HepG2 (cell line): ENCODE data around the gene MYO5A.

Experiments used
- EZH2 ChIP-seq: conservative IDR thresholded peaks from 2 replicates; pipeline ENCODE4 v1.6.1; 2012; ENCODE audit warnings: mild to moderate bottlenecking, low read depth, low read length, moderate library complexity
- MYC ChIP-seq: sonication (generic); formaldehyde crosslinking; IDR thresholded peaks from 2 replicates; pipeline ENCODE4 v1.9.0; 2021; ENCODE audit warnings: missing genetic modification reagents, borderline replicate concordance
- MZF1 ChIP-seq: sonication (generic); formaldehyde crosslinking; IDR thresholded peaks from 2 replicates; pipeline ENCODE4 v1.8.1; 2023; ENCODE audit warnings: mild to moderate bottlenecking, missing genetic modification reagents, borderline replicate concordance
- SRSF9 ChIP-seq: fragments of 200-400 bp; formaldehyde crosslinking; IDR thresholded peaks from 2 replicates; pipeline ENCODE4 v1.6.1; 2018; ENCODE audit warnings: borderline replicate concordance, mild to moderate bottlenecking, low read depth, low read length; ENCODE audit not compliant: insufficient read depth, poor library complexity, severe bottlenecking
- ZNF441 ChIP-seq: sonication (generic); formaldehyde crosslinking; IDR thresholded peaks from 2 replicates; pipeline ENCODE4 v1.7.0; 2021; ENCODE audit warnings: missing genetic modification reagents, borderline replicate concordance
- TF ChIP-seq, protein P1 (sequence below): sonication (generic); formaldehyde crosslinking; IDR thresholded peaks from 2 replicates; pipeline ENCODE4 v1.5.0; 2020; ENCODE audit warnings: mild to moderate bottlenecking, missing genetic modification reagents, moderate library complexity
- TF ChIP-seq, protein P2 (sequence below): sonication (generic); formaldehyde crosslinking; IDR thresholded peaks from 2 replicates; pipeline ENCODE4 v1.8.1; 2023; ENCODE audit warnings: mild to moderate bottlenecking, inconsistent platforms, moderate library complexity, missing genetic modification reagents, borderline replicate concordance

DNA sequence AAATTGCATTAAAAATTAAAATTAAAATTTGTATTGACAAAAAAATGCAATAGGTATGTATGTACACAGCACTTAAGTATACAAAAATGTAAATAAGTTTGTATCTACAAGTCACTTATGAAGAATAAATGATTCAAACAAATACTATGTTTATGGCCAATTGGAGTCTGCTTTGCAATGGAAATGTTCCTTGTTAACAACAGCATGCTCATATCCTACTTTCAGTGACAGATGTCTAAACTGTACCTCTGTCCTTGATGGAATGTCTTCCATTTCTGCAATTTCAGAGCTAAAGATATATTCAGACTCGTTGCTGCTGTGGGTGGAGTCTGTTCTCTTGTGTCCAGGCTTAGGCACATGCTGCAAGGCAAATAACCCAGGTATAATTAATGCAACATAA, 169.0 kb downstream of the MYO5A start:
- TF ChIP-seq, protein P1, sequence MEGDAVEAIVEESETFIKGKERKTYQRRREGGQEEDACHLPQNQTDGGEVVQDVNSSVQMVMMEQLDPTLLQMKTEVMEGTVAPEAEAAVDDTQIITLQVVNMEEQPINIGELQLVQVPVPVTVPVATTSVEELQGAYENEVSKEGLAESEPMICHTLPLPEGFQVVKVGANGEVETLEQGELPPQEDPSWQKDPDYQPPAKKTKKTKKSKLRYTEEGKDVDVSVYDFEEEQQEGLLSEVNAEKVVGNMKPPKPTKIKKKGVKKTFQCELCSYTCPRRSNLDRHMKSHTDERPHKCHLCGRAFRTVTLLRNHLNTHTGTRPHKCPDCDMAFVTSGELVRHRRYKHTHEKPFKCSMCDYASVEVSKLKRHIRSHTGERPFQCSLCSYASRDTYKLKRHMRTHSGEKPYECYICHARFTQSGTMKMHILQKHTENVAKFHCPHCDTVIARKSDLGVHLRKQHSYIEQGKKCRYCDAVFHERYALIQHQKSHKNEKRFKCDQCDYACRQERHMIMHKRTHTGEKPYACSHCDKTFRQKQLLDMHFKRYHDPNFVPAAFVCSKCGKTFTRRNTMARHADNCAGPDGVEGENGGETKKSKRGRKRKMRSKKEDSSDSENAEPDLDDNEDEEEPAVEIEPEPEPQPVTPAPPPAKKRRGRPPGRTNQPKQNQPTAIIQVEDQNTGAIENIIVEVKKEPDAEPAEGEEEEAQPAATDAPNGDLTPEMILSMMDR = no peak
- no peak for TF ChIP-seq MZF1 (CRISPR knock-in tag)
- TF ChIP-seq EZH2 = no peak
- no peak for TF ChIP-seq ZNF441 (CRISPR knock-in tag)
- TF ChIP-seq, protein P2, sequence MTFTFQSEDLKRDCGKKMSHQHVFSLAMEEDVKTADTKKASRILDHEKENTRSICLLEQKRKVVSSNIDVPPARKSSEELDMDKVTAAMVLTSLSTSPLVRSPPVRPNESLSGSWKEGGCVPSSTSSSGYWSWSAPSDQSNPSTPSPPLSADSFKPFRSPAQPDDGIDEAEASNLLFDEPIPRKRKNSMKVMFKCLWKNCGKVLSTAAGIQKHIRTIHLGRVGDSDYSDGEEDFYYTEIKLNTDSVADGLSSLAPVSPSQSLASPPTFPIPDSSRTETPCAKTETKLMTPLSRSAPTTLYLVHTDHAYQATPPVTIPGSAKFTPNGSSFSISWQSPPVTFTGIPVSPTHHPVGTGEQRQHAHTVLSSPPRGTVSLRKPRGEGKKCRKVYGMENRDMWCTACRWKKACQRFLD = no peak
- TF ChIP-seq MYC (CRISPR knock-in tag) = no peak
- TF ChIP-seq SRSF9 = no peak
